H9 (cell line): Measurements from ENCODE around the gene MAPKAPK3. TPM values are rescaled to one million over a fixed set of nuclear protein-coding genes. Genes with fewer than 3 reads are reported as not detected.

Experiments used
- DNase-seq: peaks from one replicate; pipeline ENCODE4 v3.0.0-alpha.2; 2017
- H2AFZ ChIP-seq: one replicate; pipeline ENCODE4 v1.6.1; 2013; ENCODE audit warnings: mild to moderate bottlenecking, low read length, control low read depth, moderate library complexity
- H2AK5ac ChIP-seq: 2 replicates; pipeline ENCODE4 v1.6.1; 2013; ENCODE audit warnings: low read length, control low read depth, mixed read lengths; ENCODE audit not compliant: insufficient read length
- H2BK120ac ChIP-seq: one replicate; pipeline ENCODE4 v1.6.1; 2013; ENCODE audit warnings: low read depth, mild to moderate bottlenecking, low read length, control low read depth, inconsistent platforms; ENCODE audit not compliant: poor library complexity, severe bottlenecking
- H2BK12ac ChIP-seq: 2 replicates; pipeline ENCODE4 v1.6.1; 2013; ENCODE audit warnings: low read length, control low read depth, mixed read lengths, low read depth; ENCODE audit not compliant: insufficient read length
- H2BK15ac ChIP-seq: 2 replicates; pipeline ENCODE4 v1.6.1; 2013; ENCODE audit warnings: low read depth, low read length, control low read depth
- H2BK20ac ChIP-seq: one replicate; pipeline ENCODE4 v1.6.1; 2013; ENCODE audit warnings: low read depth, mild to moderate bottlenecking, low read length, control low read depth, inconsistent platforms; ENCODE audit not compliant: poor library complexity, severe bottlenecking
- H2BK5ac ChIP-seq: 2 replicates; pipeline ENCODE4 v1.6.1; 2013; ENCODE audit warnings: low read length, control low read depth, mixed read lengths; ENCODE audit not compliant: insufficient read length
- H3K14ac ChIP-seq: 2 replicates; pipeline ENCODE4 v1.6.1; 2013; ENCODE audit warnings: low read length, control low read depth; ENCODE audit not compliant: insufficient read depth
- H3K18ac ChIP-seq: 2 replicates; pipeline ENCODE4 v1.6.1; 2013; ENCODE audit warnings: low read depth, mild to moderate bottlenecking, mixed read lengths, low read length, control low read depth; ENCODE audit not compliant: insufficient read length
- H3K23ac ChIP-seq: 2 replicates; pipeline ENCODE4 v1.6.1; 2013; ENCODE audit warnings: low read length, control low read depth, mixed read lengths, low read depth; ENCODE audit not compliant: insufficient read length
- H3K23me2 ChIP-seq: 2 replicates; pipeline ENCODE4 v1.6.1; 2013; ENCODE audit warnings: low read depth, mild to moderate bottlenecking, mixed read lengths, low read length, control low read depth; ENCODE audit not compliant: insufficient read length, poor library complexity, severe bottlenecking
- H3K27ac ChIP-seq: 2 replicates; pipeline ENCODE4 v1.5.1; 2013; ENCODE audit warnings: low read length, control low read depth, mixed read lengths, low read depth; ENCODE audit not compliant: insufficient read length
- H3K27me3 ChIP-seq: 2 replicates; pipeline ENCODE4 v1.6.1; 2013; ENCODE audit warnings: low read length, control low read depth, inconsistent platforms; ENCODE audit not compliant: insufficient read depth
- H3K4ac ChIP-seq: 2 replicates; pipeline ENCODE4 v1.6.1; 2013; ENCODE audit warnings: low read depth, mild to moderate bottlenecking, control low read depth, inconsistent platforms, low read length, moderate library complexity
- H3K4me1 ChIP-seq: 2 replicates; pipeline ENCODE4 v1.6.1; 2013; ENCODE audit warnings: low read length, control low read depth, inconsistent platforms; ENCODE audit not compliant: insufficient read depth
- H3K4me2 ChIP-seq: 2 replicates; pipeline ENCODE4 v1.6.1; 2013; ENCODE audit warnings: low read length, control low read depth, mixed read lengths; ENCODE audit not compliant: insufficient read length, insufficient read depth
- H3K56ac ChIP-seq: 2 replicates; pipeline ENCODE4 v1.6.1; 2013; ENCODE audit warnings: low read depth, mild to moderate bottlenecking, mixed read lengths, low read length, control low read depth; ENCODE audit not compliant: insufficient read length
- H3K79me1 ChIP-seq: 2 replicates; pipeline ENCODE4 v1.6.1; 2013; ENCODE audit warnings: low read depth, mild to moderate bottlenecking, moderate library complexity, low read length, control low read depth, inconsistent platforms; ENCODE audit not compliant: insufficient read depth, poor library complexity, severe bottlenecking
- H3K79me2 ChIP-seq: 2 replicates; pipeline ENCODE4 v1.6.1; 2013; ENCODE audit warnings: low read length, control low read depth, inconsistent platforms; ENCODE audit not compliant: insufficient read depth
- H3K9ac ChIP-seq: 2 replicates; pipeline ENCODE4 v1.6.1; 2013; ENCODE audit warnings: low read length, control low read depth, mixed read lengths; ENCODE audit not compliant: insufficient read length; ENCODE audit errors: extremely low read depth
- H3K9me3 ChIP-seq: one replicate; pipeline ENCODE4 v1.6.1; 2013; ENCODE audit warnings: low read depth, low read length, inconsistent platforms; ENCODE audit not compliant: control insufficient read depth
- H3T11ph ChIP-seq: one replicate; pipeline ENCODE4 v1.6.1; 2013; ENCODE audit warnings: mild to moderate bottlenecking, low read length, control low read depth, inconsistent platforms
- H4K20me1 ChIP-seq: one replicate; pipeline ENCODE4 v1.6.1; 2013; ENCODE audit not compliant: control insufficient read depth, insufficient read length, insufficient read depth
- H4K5ac ChIP-seq: 2 replicates; pipeline ENCODE4 v1.6.1; 2013; ENCODE audit warnings: low read depth, mild to moderate bottlenecking, mixed read lengths, low read length, control low read depth; ENCODE audit not compliant: insufficient read length
- H4K8ac ChIP-seq: replicated peaks from 2 replicates; pipeline ENCODE4 v1.6.1; 2013; ENCODE audit warnings: low read length, control low read depth, mixed read lengths, low read depth; ENCODE audit not compliant: insufficient read length
- H4K91ac ChIP-seq: 2 replicates; pipeline ENCODE4 v1.6.1; 2013; ENCODE audit warnings: low read depth, mild to moderate bottlenecking, moderate library complexity, mixed read lengths, low read length, control low read depth; ENCODE audit not compliant: insufficient read length
- H3K27ac Mint-ChIP-seq, 3 experiments: 2 replicates in 2 of 3; 3 replicates in 1 of 3; pipeline ENCODE4 v1.8.0; 2020 to 2021; ENCODE audit warnings: mixed read lengths in 3 of 3, mild to moderate bottlenecking in 1 of 3, moderate library complexity in 1 of 3
- H3K27me3 Mint-ChIP-seq: 2 replicates; pipeline ENCODE4 v1.8.0; 2021; ENCODE audit warnings: low read depth, mild to moderate bottlenecking, moderate library complexity, mixed read lengths
- H3K36me3 Mint-ChIP-seq, 3 experiments: 2 replicates in 2 of 3; 3 replicates in 1 of 3; pipeline ENCODE4 v1.8.0; 2020 to 2021; ENCODE audit warnings: low read depth in 3 of 3, mixed read lengths in 3 of 3; ENCODE audit not compliant: insufficient read depth in 1 of 3
- H3K4me1 Mint-ChIP-seq, 2 experiments: 2 replicates each; pipeline ENCODE4 v1.8.0; 2020; ENCODE audit warnings: mixed read lengths in 2 of 2
- H3K4me3 Mint-ChIP-seq, 2 experiments: 2 replicates in 1 of 2; 3 replicates in 1 of 2; pipeline ENCODE4 v1.8.0; 2020 to 2021; ENCODE audit warnings: mild to moderate bottlenecking in 2 of 2, mixed read lengths in 2 of 2, moderate library complexity in 1 of 2
- H3K9me3 Mint-ChIP-seq, 2 experiments: 2 replicates in 1 of 2; 3 replicates in 1 of 2; pipeline ENCODE4 v1.8.0; 2020; ENCODE audit warnings: mild to moderate bottlenecking in 2 of 2, mixed read lengths in 2 of 2, moderate library complexity in 1 of 2
- CTCF ChIP-seq: fragments of 200-600 bp; sonication (generic); conservative IDR thresholded peaks from 3 replicates; pipeline ENCODE4 v1.8.0; 2021; ENCODE audit warnings: antibody characterized with exemption, mild to moderate bottlenecking
- WGBS: extraction: QIAGEN DNeasy Blood & Tissue Kit; methylation state at CpG from one replicate; pipeline ENCODE4 v1.1.7; 2013; ENCODE audit warnings: missing lambda C conversion rate, low lambda C conversion rate, mixed read lengths; ENCODE audit not compliant: insufficient read length; ENCODE audit errors: extremely low coverage; 5-methylcytosine and 5-hydroxymethylcytosine counted together
- total RNA-seq: library from RNA; stranded (reverse); gene quantifications from 2 replicates; pipeline ENCODE4 v1.2.1, GENCODE V29; 2021

MAPKAPK3 gene
- total RNA-seq, 1 experiment from 2014 or later = 57.9 TPM

DNA sequence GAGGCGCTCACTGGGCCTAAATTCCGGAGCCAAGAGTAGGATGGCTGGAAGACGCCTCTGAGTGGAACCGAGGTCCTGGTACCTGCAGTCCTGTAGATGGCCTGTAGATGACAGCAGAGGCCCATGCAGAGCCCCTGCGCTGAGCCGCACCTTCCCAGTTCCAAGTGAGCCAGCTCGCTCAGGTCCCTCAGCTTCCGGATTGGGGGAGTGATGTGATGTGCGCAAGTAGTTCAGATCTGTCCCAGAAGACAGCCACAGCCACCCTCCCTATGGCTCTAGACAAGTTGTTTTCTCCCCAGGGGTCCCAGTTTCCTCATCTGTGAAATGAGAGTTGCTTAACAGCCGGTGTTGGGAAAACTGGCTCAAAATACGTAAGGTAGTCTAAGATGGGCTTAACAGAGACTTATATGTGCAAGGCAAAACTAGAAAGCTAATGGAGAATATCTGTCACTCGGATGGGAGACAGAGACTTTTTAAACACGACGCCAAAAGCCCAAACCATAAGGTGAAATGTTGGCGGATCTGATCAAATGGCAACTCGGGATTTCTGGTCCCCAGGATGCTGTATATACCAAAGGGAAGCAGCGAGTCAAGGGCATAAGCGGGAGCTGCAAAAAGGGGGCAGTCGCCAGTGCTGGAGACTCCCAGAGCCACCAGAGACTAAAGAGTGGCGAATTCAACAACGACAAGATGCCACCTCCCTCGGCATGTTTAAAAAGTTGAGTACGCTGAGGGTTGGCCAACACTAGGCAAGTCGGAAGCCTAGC lies 765 bp upstream of the MAPKAPK3 start:
- Histone ChIP-seq H3K4ac (no peak overlapping the region), H4K5ac (no peak overlapping the region), H2BK20ac (no peak overlapping the region), H3K4me2 (peak overlapping the region; percentile 83), H3K9ac (no peak overlapping the region), H3K79me1 (no peaks in the 10 kb centered on the region), H2BK120ac (no peak overlapping the region), H3K79me2 (no peaks in the 10 kb centered on the region), H4K91ac (no peak overlapping the region), H2AFZ (no peak overlapping the region), H3K9me3 (no peaks in the 10 kb centered on the region), H2AK5ac (no peak overlapping the region), H2BK15ac (no peak overlapping the region), H3K4me1 (0 out of 2 replicates have a peak, but pooled peaks cover 3% of the 10 kb centered on the region), H3K18ac (no peak overlapping the region), H3K27me3 (peaks cover 3% of the 10 kb centered on the region; the same call in 1 of the 2 replicates), H3K56ac (no peak overlapping the region), H3T11ph (no peak overlapping the region), H4K20me1 (no peaks in the 10 kb centered on the region), H3K14ac (no peak overlapping the region), H2BK5ac (no peak overlapping the region), H3K27ac (no peak overlapping the region), H2BK12ac (no peak overlapping the region), H4K8ac (no peak overlapping the region), H3K23me2 (peaks cover 27% of the 10 kb centered on the region), H3K23ac (no peak overlapping the region)
- TF ChIP-seq CTCF = peak; percentile 98
- Mint-ChIP-seq H3K36me3 (peaks cover 0 to 10% (median 6%) of the 10 kb centered on the region in 3 experiments; a peak in 4 of 7 replicates), H3K4me1 (peaks cover 22 to 24% of the 10 kb centered on the region in 2 experiments), H3K27me3 (peaks cover 33% of the 10 kb centered on the region), H3K4me3 (peak overlapping the region; percentile 81 to 82), H3K27ac (peak overlapping the region in 2 of 3 experiments; percentile 40 to 81; a peak in 3 of 7 replicates), H3K9me3 (no peaks in the 10 kb centered on the region)
- peak; percentile 91 for DNase-seq
- whole genome bisulfite sequencing = no CpG with 5 or more reads among the region's 24 CpGs
